Spleen (tissue), 7 donors: ENCODE data around the gene RND3.

Source experiments
- POLR2A ChIP-seq, 3 donors: fragments of 450-650 bp; IDR thresholded peaks; one replicate each; pipeline ENCODE4 v1.5.1; 2017; ENCODE audit warnings: antibody characterized with exemption in 3 of 3, mild to moderate bottlenecking in 1 of 3
- POLR2AphosphoS5 ChIP-seq, 3 donors: sonication (generic); formaldehyde crosslinking; IDR thresholded peaks; one replicate each; pipeline ENCODE4 v1.5.1; 2017; ENCODE audit warnings: antibody characterized with exemption in 3 of 3
- TF ChIP-seq, protein P1 (sequence below), 11 experiments: fragments of 200-600 bp in 7 of 11; fragments of 450-650 bp in 4 of 11; sonication (generic) in 4 of 11; IDR thresholded peaks in 8 of 11; conservative IDR thresholded peaks in 3 of 11; 1 replicate in 7 of 11; 2 replicates in 4 of 11; pipeline versions ENCODE4 v1.4.0 to v1.8.0; 2016 to 2021; ENCODE audit warnings: antibody characterized with exemption in 11 of 11, inconsistent platforms in 4 of 11, mild to moderate bottlenecking in 1 of 11
- donor health status: DM: no; HTN: no; CAD: no; lungs with moderate emphysema.
- donor health status: DM: no; HTN: no; CAD: no.
- donor health status: DM: no; HTN: no; CAD: no.

DNA sequence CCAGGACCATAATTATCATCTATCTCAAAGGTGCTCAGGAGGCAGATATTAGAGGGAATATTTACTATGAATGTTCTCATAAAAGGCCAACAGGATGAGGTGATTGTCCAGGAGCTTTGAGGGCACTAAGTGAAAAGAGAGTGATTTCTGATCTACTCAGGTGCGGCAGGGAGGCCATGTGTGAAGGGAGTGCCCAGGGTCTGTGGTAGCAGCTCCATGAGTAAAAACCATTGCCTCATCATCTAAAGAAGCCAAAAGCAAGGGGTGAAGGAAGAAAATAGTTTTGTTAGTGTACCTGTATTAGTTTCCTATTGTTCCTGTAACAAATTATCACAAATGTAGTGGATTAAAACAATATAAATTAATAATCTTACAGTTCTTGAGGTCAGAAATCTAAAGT, 22.5 kb downstream of the RND3 start:
- TF ChIP-seq, protein P1, sequence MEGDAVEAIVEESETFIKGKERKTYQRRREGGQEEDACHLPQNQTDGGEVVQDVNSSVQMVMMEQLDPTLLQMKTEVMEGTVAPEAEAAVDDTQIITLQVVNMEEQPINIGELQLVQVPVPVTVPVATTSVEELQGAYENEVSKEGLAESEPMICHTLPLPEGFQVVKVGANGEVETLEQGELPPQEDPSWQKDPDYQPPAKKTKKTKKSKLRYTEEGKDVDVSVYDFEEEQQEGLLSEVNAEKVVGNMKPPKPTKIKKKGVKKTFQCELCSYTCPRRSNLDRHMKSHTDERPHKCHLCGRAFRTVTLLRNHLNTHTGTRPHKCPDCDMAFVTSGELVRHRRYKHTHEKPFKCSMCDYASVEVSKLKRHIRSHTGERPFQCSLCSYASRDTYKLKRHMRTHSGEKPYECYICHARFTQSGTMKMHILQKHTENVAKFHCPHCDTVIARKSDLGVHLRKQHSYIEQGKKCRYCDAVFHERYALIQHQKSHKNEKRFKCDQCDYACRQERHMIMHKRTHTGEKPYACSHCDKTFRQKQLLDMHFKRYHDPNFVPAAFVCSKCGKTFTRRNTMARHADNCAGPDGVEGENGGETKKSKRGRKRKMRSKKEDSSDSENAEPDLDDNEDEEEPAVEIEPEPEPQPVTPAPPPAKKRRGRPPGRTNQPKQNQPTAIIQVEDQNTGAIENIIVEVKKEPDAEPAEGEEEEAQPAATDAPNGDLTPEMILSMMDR (IDR thresholded peaks at IDR 0.05 in 8 of 11, conservative IDR thresholded peaks at IDR 0.05 in 3 of 11), result no peak
- TF ChIP-seq POLR2A (IDR thresholded peaks at IDR 0.05) (no peak), POLR2AphosphoS5 (IDR thresholded peaks at IDR 0.05) (no peak)
